Progenitor cell of endocrine pancreas (in vitro differentiated cells): ENCODE results near the gene HMX2. TPM values are rescaled to one million over a fixed set of nuclear protein-coding genes. Genes with fewer than 3 reads are reported as not detected.
"Not testable (repeated sequence)": the region's sequence is repeated elsewhere in the genome, so short reads cannot be mapped to it uniquely, and the experiment has no call there.

Source experiments
- DNase-seq: peaks from one replicate; pipeline ENCODE4 v3.0.0; 2021; ENCODE audit warnings: low spot score; ENCODE audit not compliant: unreplicated experiment
- H3K27ac Mint-ChIP-seq: 2 replicates; pipeline ENCODE4 v1.8.0; 2021; ENCODE audit warnings: mild to moderate bottlenecking, moderate library complexity, mixed read lengths
- H3K27me3 Mint-ChIP-seq: 2 replicates; pipeline ENCODE4 v1.8.0; 2021; ENCODE audit warnings: mixed read lengths
- H3K36me3 Mint-ChIP-seq: 2 replicates; pipeline ENCODE4 v1.8.0; 2022; ENCODE audit warnings: mixed read lengths; ENCODE audit not compliant: insufficient read depth
- H3K4me1 Mint-ChIP-seq: 2 replicates; pipeline ENCODE4 v1.8.0; 2021; ENCODE audit warnings: low read depth, mixed read lengths
- H3K4me3 Mint-ChIP-seq: 2 replicates; pipeline ENCODE4 v1.8.0; 2021; ENCODE audit warnings: low read depth, mild to moderate bottlenecking, moderate library complexity, mixed read lengths
- H3K9me3 Mint-ChIP-seq: 2 replicates; pipeline ENCODE4 v1.8.0; 2021; ENCODE audit warnings: low read depth, mixed read lengths
- CTCF ChIP-seq: fragments of 200-600 bp; sonication (generic); IDR thresholded peaks from one replicate; pipeline ENCODE4 v1.5.0; 2021; ENCODE audit warnings: antibody characterized with exemption, mild to moderate bottlenecking; ENCODE audit not compliant: unreplicated experiment
- total RNA-seq: library from RNA; stranded (reverse); gene quantifications from 2 replicates; pipeline ENCODE4 v1.2.1, GENCODE V29; 2021

HMX2 gene
- total RNA-seq, 1 donor from 2014 or later = not detected

GRCh38 chr10:123175389-123176387, 27.8 kb downstream of the HMX2 start:
- H3K36me3 Mint-ChIP-seq = peaks cover 17% of the 10 kb centered on the region
- H3K27ac Mint-ChIP-seq = no peak overlapping the region
- H3K4me1 Mint-ChIP-seq = peaks cover 5% of the 10 kb centered on the region
- DNase-seq = no peak
- no peak for TF ChIP-seq CTCF
- no peaks in the 10 kb centered on the region for H3K27me3 Mint-ChIP-seq
- no peak overlapping the region for H3K4me3 Mint-ChIP-seq
- peaks cover 4% of the 10 kb centered on the region for H3K9me3 Mint-ChIP-seq

- H3K4me3 Mint-ChIP-seq, DNase-seq, H3K27me3 Mint-ChIP-seq, H3K9me3 Mint-ChIP-seq, H3K27ac Mint-ChIP-seq, H3K4me1 Mint-ChIP-seq: not testable (repeated sequence)
- H3K36me3 Mint-ChIP-seq = peaks cover 19% of the 10 kb centered on the region
Observed at GRCh38 chr10:123178390-123178789, 30.5 kb downstream of the HMX2 start.

- DNase-seq = no peak
- no peaks in the 10 kb centered on the region for H3K27me3 Mint-ChIP-seq
- H3K4me3 Mint-ChIP-seq = no peak overlapping the region
Observed at GRCh38 chr10:123180101-123181090, 32.5 kb downstream of the HMX2 start.

GRCh38 chr10:123183724-123184123, 35.8 kb downstream of the HMX2 start:
- no peaks in the 10 kb centered on the region for H3K4me1 Mint-ChIP-seq
- H3K27me3 Mint-ChIP-seq = no peaks in the 10 kb centered on the region
- H3K9me3 Mint-ChIP-seq = peaks cover 17% of the 10 kb centered on the region
- H3K27ac Mint-ChIP-seq = no peak overlapping the region
- DNase-seq = no peak
- peaks cover 19% of the 10 kb centered on the region for H3K36me3 Mint-ChIP-seq
- no peak for TF ChIP-seq CTCF
- H3K4me3 Mint-ChIP-seq = no peak overlapping the region

More at GRCh38 chr10:123180101-123181090, 32.5 kb downstream of the HMX2 start:
- Mint-ChIP-seq H3K27ac (no peak overlapping the region), H3K9me3 (peaks cover 17% of the 10 kb centered on the region), H3K4me1 (no peaks in the 10 kb centered on the region), H3K36me3 (peaks cover 23% of the 10 kb centered on the region)
- no peak for TF ChIP-seq CTCF

GRCh38 chr10:123187781-123188180, 39.8 kb downstream of the HMX2 start:
- Mint-ChIP-seq H3K9me3 (peaks cover 17% of the 10 kb centered on the region), H3K36me3 (peaks cover 19% of the 10 kb centered on the region), H3K4me3 (no peak overlapping the region), H3K27ac (no peak overlapping the region), H3K27me3 (no peaks in the 10 kb centered on the region), H3K4me1 (no peaks in the 10 kb centered on the region)
- DNase-seq = no peak
- no peak for TF ChIP-seq CTCF
